GM18508 (cell line): Measurements from ENCODE around the gene KIF6.

Experiments used
- ATAC-seq: cut with Tn5 transposase; IDR thresholded peaks from one replicate; pipeline ENCODE4 v1.9.1; 2021; ENCODE audit warnings: moderate number of reproducible peaks; ENCODE audit not compliant: insufficient read depth, unreplicated experiment

KIF6 gene

DNA sequence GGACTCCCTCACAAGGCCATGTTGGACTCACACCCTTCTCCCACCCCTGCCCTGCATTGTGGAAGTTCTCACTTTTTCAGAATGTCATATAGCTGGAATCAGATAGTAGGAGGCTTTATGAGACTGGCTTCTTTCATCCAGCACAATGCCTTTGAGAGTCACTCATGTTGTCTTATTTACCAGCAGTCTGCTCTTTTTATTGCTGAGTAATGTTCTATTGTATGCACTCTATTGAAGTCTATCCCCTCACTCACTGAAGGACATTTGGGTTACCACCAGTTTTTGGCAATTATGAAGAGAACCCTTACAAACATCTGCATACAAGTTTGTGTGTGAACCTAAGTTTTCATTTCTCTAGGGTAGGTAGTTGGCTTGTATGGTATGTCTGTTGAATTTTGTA lies 321.9 kb downstream of the KIF6 start:
- no peak for ATAC-seq

DNA sequence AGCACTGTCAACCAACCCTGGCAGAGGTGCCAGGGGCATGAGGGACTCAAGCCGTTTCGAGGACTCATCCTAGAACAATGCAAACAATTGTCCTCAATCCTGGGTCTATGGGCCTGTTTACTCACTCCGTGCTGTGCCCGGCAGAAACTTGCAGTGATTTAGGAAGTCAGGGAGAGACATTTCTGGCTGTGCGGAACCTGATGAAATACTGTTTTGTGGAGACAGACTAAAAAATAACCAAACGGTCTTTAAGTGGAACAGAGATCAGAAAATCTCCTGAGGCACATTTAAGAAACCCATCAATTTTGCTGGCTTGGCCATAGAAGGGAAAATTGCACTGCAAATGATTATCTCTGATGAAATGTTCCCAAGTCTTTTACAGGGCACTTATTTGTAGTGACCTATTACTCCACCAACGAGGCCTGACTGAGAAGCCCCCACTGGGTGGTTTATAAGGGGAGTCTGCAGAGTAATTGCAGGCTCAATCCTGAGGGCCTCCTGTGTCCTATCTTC lies 322.9 kb downstream of the KIF6 start:
- ATAC-seq = no peak

DNA sequence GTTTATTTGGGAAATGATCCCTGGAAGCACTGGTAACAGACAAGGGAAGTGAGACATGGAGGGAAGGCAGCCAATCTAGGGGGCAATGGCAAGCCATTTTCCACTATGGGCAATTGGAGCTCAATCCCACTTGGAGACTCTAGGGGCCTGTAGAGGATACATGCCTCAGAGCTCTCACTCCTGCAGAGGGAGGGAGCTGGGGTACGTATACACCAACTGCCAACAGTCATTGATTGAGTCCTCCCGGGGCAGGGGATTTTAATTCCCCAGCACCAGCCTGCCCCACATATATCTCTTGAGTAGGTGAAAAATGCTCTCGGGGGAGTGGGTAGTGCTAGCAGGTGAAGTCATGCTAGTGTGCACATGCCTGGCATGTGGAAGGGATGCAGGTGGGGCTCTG lies 323.8 kb downstream of the KIF6 start:
- ATAC-seq = no peak

DNA sequence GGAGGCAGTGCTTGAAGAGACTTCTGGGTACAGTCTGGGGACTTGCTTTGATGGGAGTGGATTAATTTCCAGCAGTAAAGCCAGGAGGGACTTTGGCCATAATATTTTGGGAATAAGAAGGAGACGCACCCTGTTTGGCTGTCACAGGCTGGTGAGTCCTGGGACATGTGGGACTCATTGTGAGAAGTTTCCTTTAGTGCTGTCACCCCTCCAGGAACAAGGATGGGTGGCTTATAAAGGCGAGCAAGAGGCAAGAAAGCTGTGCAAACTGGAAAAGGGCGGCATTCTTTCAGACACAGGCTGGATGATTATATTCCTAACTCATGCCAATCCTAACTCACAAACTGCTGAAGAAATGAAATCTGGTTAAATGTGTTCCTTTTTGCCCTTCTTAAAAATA lies 325.2 kb downstream of the KIF6 start:
- no peak for ATAC-seq

DNA sequence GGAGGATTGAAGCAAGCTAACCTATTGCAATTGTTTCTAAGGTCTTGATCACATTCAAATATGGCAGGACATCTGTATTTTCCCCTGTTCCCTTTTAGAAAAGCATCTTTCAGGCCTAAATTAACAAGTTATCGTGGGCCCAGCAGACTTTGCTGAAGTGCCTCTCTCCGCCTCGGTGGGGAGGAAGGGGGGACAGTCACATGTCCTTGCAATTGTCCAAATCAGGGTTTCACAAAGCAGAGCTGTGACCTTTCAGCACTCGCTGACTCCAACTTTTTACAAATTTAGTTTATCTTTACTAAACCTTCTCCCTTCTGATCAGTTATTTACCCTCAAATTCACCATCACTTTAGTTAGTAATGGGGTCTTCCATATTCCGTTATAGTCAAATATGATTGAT lies 328.4 kb downstream of the KIF6 start:
- ATAC-seq = no peak

DNA sequence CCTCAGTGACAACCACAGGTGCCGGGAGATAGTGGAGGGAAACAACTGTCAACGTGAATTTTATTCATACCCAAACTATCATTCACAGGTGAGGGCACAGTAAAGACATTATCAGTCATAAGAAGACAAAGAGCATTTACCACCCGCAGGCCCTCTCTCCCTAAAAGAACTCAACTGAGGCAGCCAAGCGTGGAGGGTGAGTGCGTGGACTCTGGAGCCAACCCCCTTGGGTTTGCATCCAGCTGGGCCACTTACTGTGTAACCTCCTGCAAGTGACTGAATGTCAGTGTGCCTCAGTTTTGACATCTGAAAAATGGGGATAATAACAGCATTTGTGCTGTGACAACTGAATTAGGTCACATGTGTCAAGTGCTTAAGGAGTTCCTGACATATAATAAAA lies 332.1 kb downstream of the KIF6 start:
- no peak for ATAC-seq

DNA sequence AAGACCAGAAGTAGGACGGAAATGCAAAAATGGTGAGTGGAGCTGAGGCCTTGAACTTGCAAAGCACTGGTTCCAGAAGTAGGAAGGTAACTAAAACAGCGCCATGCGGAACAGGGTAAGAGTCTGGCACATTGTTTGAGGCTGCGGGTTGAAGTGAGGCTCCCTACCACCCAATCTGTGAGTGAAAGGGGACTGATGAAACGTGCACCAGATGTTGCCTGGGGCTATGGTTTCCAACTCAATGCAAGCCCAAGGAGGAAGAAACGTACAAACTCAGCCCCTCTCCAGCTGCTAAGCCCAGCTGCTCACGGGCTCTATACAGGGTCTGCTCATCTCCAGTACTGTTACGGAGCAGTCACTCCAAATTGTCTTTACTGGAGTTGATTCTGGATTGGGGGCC lies 334.0 kb downstream of the KIF6 start:
- no peak for ATAC-seq

DNA sequence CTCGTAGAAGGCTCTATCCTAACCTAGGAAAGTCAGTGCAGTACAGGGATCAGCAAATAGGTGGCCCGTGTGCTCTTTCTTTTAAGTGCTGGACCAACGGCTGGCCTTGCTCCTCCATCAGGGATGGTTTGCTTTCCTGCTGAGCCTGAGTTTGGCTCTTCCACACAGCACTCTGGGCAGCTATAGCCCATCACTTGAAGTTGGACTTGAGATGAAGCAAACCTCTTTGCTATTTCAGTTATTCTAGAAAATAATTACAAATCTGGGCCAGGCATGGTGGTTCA lies 335.8 kb downstream of the KIF6 start:
- ATAC-seq = no peak

DNA sequence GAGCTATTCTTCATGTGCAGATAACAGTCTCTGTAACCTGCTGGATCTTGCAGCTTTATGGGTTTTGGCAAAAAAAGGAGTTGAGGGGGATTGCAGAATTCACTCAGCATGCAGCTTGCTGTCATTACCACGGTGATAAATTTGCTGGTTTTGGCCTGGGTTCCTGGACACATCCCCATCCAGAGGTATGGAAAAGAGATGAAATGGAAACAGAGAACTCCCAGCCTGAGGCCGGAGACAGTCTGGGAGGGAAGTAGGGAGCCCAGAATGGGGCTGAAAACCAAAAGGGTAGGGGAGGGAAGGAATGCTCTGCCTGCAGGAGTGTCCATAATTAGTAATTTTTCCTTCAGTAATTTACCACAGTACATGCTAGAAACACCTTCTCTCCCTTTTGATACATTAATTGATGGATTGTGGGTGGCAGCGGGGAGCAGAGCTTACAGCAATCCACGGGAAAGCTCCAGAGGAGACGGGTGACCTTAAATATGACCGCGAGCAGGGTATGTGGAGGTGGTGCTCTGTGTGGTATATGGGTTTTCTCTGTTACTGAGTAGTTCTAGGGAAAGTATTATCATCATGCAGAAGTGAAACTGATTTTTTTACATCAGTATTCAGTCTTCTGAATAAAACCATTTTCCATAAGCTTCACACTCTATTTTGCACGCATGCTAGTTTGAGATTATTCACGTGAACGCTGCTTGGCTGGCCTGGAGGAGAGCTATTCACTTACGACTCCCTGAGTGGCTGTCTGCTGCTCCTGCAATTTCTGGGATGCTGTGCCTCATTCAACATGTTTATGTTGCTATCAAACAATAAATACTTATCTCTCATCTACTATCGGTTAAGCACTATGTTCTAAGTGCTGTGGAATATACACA lies 336.4 kb downstream of the KIF6 start:
- ATAC-seq = peak; percentile 65

DNA sequence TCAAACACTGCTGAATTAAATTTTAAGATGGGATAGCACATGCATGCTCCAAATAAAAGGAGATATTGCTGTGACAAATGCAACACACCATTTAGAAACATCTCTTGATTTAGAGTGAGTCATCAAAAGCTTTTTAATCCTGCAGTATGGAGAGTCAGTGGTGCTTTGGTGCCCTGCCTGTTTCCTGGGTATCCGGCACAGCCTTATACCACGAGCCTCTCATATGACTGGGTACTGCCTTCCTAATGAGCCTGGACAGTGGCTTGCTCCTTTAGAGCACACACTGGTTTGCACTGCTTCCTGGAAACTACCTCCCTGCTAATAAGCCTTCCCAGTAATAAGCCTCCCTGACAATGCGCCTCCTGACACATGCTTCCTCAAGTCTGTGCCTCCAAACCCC lies 337.4 kb downstream of the KIF6 start:
- ATAC-seq = no peak

DNA sequence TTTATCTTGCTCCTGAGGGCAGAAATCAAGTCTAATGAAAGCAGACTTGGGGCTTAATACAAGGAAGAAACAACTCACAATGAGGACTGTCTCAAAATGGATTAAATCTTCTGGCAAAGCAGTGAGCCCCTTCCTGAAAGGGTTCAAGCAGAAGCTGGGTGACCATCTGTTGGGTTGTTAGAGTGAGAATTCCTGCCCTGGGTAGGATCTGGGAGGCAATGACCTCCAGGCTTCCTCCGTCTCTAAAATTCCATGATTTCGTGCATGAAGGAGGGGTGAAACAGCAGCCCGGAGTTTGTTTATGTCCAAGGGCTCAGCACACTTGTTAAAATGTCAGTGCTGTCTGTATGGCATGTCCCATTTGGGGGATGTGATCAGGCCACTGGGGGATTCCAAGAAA lies 338.7 kb downstream of the KIF6 start:
- ATAC-seq = no peak

DNA sequence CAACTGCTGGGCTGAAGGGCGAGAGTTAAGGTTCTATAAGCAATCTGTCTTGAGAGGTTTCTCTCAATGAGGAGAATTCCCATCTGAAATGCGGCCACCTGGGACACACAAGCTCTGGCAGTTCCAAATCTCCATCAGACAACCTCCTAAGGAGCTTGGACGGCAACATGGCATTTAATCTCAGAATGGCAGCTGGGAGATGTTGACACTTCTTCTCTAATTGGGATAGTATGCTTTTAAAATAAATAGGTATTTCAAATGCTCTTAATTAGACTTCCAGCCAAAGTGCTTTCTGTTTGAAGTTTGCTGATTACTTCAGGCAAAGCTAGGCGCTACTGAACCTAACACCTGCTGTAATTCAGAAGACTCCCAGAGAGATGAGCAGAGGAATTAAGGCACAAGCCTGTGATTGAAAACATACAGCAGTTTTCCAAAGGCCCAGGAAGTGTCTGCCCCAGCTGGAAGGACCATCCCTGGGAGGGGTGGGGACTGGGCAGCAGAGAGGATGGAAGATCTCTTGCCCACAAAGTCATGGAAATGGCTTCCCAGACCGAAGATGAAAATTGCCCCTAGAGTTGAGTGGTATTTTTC lies 343.6 kb downstream of the KIF6 start:
- no peak for ATAC-seq

DNA sequence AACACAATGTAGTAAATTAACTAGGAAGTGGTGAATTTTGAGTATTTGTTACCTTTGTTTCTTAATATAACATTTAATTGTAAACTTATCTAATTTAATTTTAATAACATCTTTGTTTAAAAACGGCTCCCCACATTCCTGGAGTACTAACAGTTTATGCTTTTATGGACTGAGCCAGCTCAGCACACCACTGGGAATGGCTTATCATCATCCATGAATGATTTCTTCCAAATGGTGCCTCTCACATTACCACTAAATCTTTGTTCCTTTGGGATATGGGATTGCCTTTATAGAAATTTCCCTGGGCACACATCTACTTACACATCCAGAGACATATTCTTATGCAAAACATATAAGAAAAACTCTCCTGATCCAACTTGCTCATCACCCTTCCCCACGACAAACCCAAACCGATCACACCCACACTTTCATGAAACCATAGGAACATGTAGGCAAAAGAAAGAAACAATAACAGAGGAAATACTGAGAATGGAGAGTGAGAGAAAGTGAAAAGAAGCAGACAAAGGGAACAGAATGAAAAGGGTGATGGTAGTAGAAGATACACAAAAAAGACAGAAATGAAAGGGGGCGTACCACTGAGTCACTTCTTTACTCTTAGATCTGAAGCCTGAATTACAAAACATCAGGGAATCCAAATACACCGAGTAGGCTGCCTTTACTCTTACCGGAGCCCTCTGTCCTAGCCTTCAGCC lies 344.2 kb downstream of the KIF6 start:
- no peak for ATAC-seq

DNA sequence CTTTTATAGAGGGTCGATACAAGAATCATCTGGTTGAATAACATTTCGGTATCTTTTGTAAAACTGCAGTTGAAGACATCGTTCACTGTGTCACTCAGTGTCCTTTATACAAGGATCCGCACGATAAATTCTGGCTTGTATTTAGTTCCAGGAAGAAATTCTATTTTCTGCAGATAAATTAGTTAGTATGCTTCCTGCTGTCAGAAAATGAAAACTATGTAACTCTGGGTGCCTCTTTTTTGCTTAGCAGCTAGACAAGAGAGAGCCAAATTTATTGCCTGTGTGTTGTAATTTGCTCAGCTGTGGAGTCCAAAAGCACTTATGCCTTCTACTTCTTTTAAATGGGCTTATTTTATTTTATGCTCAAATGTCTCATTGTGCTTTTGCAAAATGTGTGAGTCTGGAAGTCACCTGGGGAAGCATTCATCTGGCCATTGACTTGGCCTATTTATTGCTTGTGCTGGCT lies 346.2 kb downstream of the KIF6 start:
- ATAC-seq = no peak

DNA sequence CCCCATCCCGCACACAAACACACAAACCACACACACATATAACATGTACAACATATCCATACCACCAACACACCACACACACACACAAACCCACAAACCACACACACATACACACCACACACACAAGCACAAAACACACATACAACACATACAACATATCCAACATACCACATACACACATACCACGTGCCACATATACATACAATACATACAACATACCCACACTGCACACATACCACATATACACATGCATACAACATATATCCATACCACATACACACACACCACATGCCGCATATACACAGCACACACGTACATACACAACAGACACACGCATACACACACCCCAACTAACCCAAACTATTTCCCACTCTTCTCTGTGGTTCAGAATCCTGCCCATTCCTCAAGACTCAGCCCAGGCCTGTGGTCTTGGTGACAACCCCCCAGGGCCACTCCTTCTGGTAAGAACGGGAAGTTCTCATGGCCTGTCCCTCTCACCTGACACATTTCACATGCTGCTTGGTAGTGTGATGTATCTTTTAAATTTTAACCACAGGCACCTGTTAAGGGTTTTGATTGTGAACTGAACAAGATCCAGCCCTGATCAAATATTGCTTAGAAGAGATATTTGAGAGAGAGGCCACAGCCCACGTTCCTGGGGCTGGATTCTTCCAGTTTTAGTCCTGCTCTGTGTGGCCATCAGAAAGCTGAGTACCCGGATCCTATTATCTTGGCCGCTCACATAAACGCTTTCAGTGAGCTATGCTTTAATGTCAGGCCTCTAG lies 346.8 kb downstream of the KIF6 start:
- no peak for ATAC-seq

DNA sequence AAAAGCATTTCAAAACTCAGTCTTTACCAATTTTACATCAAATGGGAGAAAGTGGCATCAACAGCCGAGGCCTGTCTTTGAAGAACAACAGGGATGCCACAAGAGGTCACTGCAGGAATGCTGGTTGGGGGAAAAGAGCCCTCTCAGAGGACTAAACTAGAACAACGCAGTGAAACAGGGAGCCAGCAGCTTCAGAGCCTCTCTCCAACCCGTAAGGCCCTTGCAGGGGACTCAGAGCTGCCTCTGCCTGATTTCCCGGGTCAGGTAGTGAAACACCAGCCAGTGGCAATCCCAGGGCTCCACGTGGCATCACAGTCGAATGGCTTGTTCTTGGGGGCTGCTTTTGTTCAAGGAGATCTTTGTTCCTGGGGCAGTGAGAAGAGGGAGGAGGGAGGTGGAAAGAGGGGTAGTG lies 347.7 kb downstream of the KIF6 start:
- ATAC-seq = no peak

DNA sequence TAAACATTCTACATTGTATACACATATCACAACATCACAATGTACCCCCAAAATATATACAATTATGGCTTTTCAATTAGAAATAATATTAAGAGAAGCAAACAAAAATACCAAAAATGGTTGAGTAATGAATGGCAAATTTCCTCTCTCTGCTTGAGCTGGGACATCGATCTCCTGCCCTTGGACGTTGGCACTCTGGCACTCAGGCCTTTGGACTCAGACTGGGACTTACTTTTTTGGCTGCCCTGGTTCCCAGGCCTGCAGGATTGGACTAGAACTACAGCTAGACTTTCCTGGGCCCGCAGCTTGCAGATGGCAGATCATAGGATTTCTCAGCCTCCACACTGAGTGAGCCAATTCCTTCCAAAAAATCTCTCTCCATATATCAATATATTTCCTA lies 349.8 kb downstream of the KIF6 start:
- ATAC-seq = no peak

DNA sequence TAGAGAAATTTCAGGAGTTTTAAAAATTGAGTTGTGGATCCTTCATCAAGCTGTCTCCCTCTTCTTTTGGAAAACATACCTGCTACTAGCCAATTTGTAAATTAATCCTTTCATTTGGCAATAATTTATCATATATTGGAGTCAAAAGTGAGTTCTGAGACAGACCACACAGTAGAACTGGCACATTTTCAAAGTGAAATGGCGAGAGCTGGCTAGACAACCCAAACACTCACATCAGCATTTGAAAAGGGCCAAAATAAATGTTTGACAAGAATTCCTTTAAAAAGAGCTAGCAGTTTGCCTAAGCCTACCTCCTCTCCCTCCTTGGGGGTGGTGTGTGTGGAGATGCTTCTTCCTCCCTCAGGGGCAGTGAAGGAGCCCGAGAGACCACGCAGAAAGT lies 354.8 kb downstream of the KIF6 start:
- ATAC-seq = no peak

DNA sequence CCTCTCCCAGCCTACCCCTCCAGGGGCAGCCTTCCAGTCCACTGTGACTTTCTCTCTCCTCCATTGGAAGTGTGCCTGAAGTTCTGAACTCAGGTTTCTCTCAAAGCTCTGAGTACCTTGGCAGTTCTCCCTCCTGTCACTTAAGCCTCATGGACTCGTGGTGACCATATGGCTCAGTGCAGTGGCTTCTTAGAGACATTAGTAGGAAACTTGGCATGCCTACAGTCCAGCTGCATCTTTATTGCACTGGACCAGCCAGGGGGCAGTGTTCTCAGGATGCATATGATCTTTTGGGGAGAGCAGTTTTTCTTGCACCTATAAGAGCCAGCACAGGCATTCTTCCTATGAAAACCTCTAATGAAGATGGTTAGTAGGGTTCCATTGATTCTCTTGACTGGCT lies 355.2 kb downstream of the KIF6 start:
- ATAC-seq = no peak

DNA sequence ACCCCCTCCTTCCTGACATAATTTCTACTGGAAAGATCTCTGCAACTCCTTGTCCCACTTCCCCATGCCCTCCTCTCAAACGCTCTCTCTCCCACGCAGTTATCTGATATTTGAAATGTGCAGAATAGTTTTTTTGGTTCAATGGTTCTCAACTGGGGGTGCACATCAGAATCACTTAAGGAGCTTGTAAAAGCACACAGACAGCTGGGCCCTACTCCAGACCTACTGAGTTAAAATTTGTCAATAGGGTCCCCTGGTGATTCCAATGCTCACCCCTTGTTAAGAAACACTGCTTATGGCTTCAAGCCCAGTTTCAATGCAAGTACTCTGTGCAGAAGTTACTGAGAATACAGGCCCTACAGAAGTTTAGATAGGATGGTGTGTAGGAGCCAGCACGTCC lies 357.5 kb downstream of the KIF6 start:
- ATAC-seq = no peak
